ENCODE measurements around the gene S100PBP. TPM values are rescaled to one million over a fixed set of nuclear protein-coding genes. Genes with fewer than 3 reads are reported as not detected.
A peak's percentile ranks its signal among the peaks of the same experiment; 100 is the strongest.

The S100PBP gene
- total and polyA plus RNA-seq, 4 experiments from 2014 or later: 6.5 to 65.5 (median 38.6) TPM

DNA sequence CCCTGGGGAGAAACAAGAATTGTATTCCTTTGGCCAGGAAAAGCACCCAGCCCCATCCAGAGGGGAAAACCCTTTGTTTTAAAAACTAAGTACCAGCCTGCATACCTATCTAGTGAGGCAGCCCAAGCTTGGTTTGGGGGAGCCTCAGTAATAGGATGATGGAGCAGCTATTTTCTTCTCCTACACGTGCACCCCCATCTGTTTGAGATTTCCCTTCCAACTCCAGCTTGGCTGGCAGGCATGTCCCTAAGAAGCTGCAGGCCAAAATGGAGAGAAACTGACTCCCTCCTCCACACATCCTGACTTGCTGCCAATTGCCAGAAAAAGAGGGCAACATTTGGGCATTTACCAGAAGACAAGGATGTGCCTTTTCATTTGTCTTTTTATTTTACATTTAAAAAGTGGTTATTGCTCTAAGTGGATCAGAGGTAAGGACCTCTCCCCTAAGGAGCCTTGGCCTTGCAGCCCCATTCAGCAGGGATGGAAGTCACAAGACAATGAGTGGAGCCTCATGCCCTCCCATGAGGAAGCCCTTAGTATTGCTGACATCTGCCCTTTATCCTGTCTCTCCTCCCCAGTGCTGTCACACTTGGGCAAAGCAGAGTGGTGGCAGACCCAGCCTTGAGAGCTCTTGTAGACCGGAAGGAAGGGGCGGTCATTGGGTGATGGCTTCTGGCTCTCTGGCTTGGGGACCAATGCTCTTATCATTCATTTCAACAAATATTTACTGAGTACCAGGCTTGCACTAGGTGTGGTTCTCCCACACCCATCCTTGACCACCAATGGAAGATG is 44.6 kb downstream of the S100PBP start:
- ChIA-PET CTCF (ENCODE audit: partially characterized antibody) (interaction anchor here (0.8 to 1.5 kb wide), 4 partner anchors 10 to 150 kb away, joined by 3 to 5 read pairs (median 4); no protein-coding TSS in a partner anchor), POLR2A (ENCODE audit: partially characterized antibody) (no interaction called here)
- Mint-ChIP-seq H3K4me1 (no peaks in the 10 kb centered on the region), H3K4me3 (no peak overlapping the region), H3K27ac (peak overlapping the region in 2 of 7 donors; percentile 6 to 74), H3K27me3 (no peaks in the 10 kb centered on the region), H3K36me3 (peaks cover 44 to 58% of the 10 kb centered on the region in 2 donors), H3K9me3 (no peaks in the 10 kb centered on the region)
- intact Hi-C loops (cut with micrococcal nuclease): no loop called here
- no peaks in the 10 kb centered on the region for H3K27me3 ChIP-seq (ENCODE audit: insufficient read depth, low read length)
- peaks cover 4% of the 10 kb centered on the region for H3K36me3 ChIP-seq (ENCODE audit: insufficient read depth, low read length)
- no peaks in the 10 kb centered on the region for H3K4me1 ChIP-seq (ENCODE audit: insufficient read depth, low read length)
- no peak for DNase-seq
- no peak overlapping the region for H3K4me3 ChIP-seq (ENCODE audit: low read length in 2 of 2)
- no peaks in the 10 kb centered on the region for H3K9me3 ChIP-seq (ENCODE audit: control insufficient read depth in 1 of 2, low read length in 2 of 2)
- H3K27ac ChIP-seq (ENCODE audit: low read depth, low read length): no peak overlapping the region

DNA sequence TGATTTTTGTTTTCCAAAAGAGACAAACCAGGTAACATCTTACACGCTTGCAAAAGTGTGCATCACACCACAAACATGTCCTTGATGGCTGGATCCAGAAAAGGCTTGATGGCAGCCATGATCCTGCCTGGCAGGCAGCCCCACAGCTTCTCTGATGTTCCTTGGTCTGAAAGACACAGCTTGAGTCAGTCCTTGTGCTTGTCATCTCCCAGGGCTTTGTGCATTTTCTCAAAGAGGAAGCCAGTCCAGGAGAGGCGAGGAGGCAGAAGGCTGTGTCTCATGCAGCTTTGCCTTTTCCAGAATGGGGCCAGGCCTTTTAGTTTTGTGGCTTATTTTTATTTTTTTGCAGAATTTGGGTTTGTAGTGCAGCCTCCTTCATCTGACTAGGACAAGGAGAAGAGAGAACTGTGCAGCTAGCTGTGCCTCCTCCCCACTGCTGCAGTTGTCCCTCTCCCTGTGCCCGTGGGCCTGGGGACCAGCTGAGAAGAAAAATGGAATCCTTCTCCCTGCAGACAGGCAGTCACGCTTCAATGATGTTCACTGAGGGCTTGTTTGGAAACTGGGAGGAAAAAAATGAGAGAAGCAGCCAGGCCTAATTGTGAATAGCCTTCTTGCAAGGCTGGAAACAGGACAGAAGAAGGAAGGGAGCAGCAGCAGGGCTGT is 45.9 kb downstream of the S100PBP start:
- H3K9me3 ChIP-seq (ENCODE audit: control insufficient read depth in 1 of 2, low read length in 2 of 2): no peaks in the 10 kb centered on the region
- H3K9me3 Mint-ChIP-seq: no peaks in the 10 kb centered on the region
- no peaks in the 10 kb centered on the region for H3K4me1 Mint-ChIP-seq
- no peaks in the 10 kb centered on the region for H3K27me3 Mint-ChIP-seq
- peak overlapping the region in 1 of 7 donors; percentile 26 for H3K27ac Mint-ChIP-seq
- ChIA-PET POLR2A (ENCODE audit: partially characterized antibody) (no interaction called here), CTCF (ENCODE audit: partially characterized antibody) (interaction anchor here (0.8 to 1.1 kb wide), 2 partner anchors 8 to 90 kb away, joined by 3 read pairs; no protein-coding TSS in a partner anchor)
- no peak for DNase-seq
- no peak overlapping the region for H3K4me3 Mint-ChIP-seq
- peaks cover 41 to 47% of the 10 kb centered on the region in 2 donors for H3K36me3 Mint-ChIP-seq
- no peak overlapping the region for H3K4me3 ChIP-seq (ENCODE audit: low read length in 2 of 2)
- intact Hi-C loops (cut with micrococcal nuclease): no loop called here
- H3K36me3 ChIP-seq (ENCODE audit: insufficient read depth, low read length): no peaks in the 10 kb centered on the region
- no peak overlapping the region for H3K27ac ChIP-seq (ENCODE audit: low read depth, low read length)
- no peaks in the 10 kb centered on the region for H3K27me3 ChIP-seq (ENCODE audit: insufficient read depth, low read length)
- H3K4me1 ChIP-seq (ENCODE audit: insufficient read depth, low read length): no peaks in the 10 kb centered on the region

DNA sequence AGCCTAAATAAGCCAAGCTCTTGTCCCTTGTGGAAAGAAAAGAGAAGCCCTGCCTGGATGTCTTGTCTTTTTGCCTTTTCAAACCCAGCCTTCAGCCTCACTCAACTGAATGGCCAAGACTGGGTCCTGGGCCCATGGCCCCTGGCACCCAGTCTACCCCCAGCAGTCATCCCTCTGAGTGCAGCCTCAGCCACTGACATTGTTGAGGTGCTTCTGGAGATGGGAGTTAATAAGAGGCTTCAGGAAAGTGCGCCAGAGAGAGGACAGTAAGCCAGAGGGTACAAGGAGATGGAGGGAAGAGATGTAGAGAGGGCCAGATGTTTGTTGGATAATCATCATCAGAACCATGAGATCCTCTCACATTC is 46.4 kb downstream of the S100PBP start:
- H3K4me1 ChIP-seq (ENCODE audit: insufficient read depth, low read length): no peaks in the 10 kb centered on the region
- no peak overlapping the region for H3K27ac ChIP-seq (ENCODE audit: low read depth, low read length)
- no peak for DNase-seq
- H3K9me3 Mint-ChIP-seq: no peaks in the 10 kb centered on the region
- CTCF ChIA-PET (ENCODE audit: partially characterized antibody): interaction anchor here (1.1 kb wide), 1 partner anchor 8 kb away, joined by 3 read pairs; no protein-coding TSS in a partner anchor
- intact Hi-C loops (cut with micrococcal nuclease): no loop called here
- H3K27me3 Mint-ChIP-seq: peaks cover 0 to 2% of the 10 kb centered on the region in 2 donors
- H3K27ac Mint-ChIP-seq: no peak overlapping the region
- H3K36me3 ChIP-seq (ENCODE audit: insufficient read depth, low read length): no peaks in the 10 kb centered on the region
- no peak overlapping the region for H3K4me3 ChIP-seq (ENCODE audit: low read length in 2 of 2)
- no peak overlapping the region for H3K4me3 Mint-ChIP-seq
- POLR2A ChIA-PET (ENCODE audit: partially characterized antibody): no interaction called here
- no peaks in the 10 kb centered on the region for H3K9me3 ChIP-seq (ENCODE audit: control insufficient read depth in 1 of 2, low read length in 2 of 2)
- no peaks in the 10 kb centered on the region for H3K27me3 ChIP-seq (ENCODE audit: insufficient read depth, low read length)
- H3K36me3 Mint-ChIP-seq: peaks cover 42% of the 10 kb centered on the region in 2 donors
- no peaks in the 10 kb centered on the region for H3K4me1 Mint-ChIP-seq

DNA sequence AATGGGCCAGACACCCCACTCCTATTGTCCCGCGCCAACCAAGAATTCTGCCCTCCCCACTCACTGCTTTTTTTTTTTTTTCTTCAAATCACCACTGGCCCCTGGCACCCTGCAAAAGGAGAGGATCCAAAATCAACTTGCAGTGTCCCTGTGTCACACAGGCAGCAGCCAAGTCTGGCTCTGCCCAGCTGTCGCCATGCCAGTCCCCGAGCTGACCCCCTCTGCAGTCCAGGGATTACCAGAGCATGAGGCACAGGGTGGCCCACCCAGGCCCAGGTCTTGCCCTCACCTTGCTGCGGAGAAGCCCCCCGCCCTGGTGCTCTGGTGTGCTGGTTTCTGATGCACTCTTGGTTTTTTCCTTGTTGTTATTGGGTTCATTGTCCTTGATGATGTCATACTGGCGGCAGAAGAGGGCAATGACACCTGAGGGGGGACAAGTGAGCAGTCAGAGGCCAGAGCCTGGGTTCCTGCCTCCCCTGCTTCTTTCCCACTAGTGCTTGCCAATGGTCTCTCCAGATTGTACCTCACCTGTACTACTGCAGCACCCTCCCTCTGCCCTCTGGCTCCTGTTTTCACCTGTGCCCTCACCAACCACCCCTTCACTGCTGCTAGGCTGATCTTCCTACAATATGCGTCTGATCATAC is 47.0 kb downstream of the S100PBP start:
- POLR2A ChIA-PET (ENCODE audit: partially characterized antibody): no interaction called here
- intact Hi-C loops (cut with micrococcal nuclease): no loop called here
- CTCF ChIA-PET (ENCODE audit: partially characterized antibody): no interaction called here
- no peaks in the 10 kb centered on the region for H3K9me3 Mint-ChIP-seq
- H3K9me3 ChIP-seq (ENCODE audit: control insufficient read depth in 1 of 2, low read length in 2 of 2): no peaks in the 10 kb centered on the region
- no peaks in the 10 kb centered on the region for H3K4me1 ChIP-seq (ENCODE audit: insufficient read depth, low read length)
- H3K27ac ChIP-seq (ENCODE audit: low read depth, low read length): no peak overlapping the region
- H3K36me3 ChIP-seq (ENCODE audit: insufficient read depth, low read length): no peaks in the 10 kb centered on the region
- H3K4me3 ChIP-seq (ENCODE audit: low read length in 2 of 2): no peak overlapping the region
- no peak overlapping the region for H3K4me3 Mint-ChIP-seq
- H3K27ac Mint-ChIP-seq: peak overlapping the region in 1 of 7 donors; percentile 13
- DNase-seq: no peak
- H3K4me1 Mint-ChIP-seq: peaks cover 0 to 5% (median 3%) of the 10 kb centered on the region in 4 donors
- H3K27me3 ChIP-seq (ENCODE audit: insufficient read depth, low read length): no peaks in the 10 kb centered on the region
- H3K27me3 Mint-ChIP-seq: peaks cover 5 to 7% of the 10 kb centered on the region in 2 donors
- H3K36me3 Mint-ChIP-seq: peaks cover 39 to 46% of the 10 kb centered on the region in 2 donors

DNA sequence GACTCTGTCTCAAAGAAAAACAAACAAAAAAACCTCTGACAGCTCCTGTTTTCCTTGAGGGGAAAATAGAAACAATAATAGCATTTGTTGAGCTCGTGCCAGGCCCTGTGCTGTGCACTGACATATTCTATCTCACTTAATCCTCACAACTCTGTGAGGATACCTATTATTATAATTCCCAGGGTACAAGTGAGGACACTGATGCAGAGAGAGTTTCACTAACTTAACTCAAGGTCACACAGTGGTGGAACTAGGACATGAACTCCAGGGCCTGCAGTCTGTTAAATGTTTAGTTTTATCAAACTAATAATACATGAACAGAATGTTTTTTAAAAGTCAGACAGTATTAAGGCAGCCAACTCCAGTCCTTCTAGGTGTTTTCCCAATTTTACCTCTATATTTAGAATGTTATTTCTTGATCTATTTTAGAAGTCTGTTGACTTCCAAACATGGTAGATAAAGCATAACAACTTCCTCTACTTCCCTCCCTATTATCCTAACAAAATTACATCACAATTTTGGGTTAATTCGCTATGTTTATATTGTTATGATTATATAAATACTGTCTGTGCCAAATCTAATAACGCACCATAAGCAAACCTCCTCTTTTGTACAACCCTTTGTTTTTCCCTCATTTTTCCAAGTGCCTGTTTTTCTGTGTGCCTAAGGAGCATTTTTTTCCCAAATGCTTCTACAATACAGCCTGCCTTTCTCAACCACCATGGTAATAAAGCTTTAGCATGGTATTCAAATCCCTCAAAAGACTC is 48.4 kb downstream of the S100PBP start:
- Mint-ChIP-seq H3K27ac (no peak overlapping the region), H3K27me3 (peaks cover 11 to 13% of the 10 kb centered on the region in 2 donors), H3K4me1 (peaks cover 4 to 14% (median 10%) of the 10 kb centered on the region in 4 donors), H3K36me3 (peaks cover 34 to 46% of the 10 kb centered on the region in 2 donors), H3K9me3 (peaks cover 0 to 2% (median 0%) of the 10 kb centered on the region in 8 donors), H3K4me3 (no peak overlapping the region)
- POLR2A ChIA-PET (ENCODE audit: partially characterized antibody): no interaction called here
- CTCF ChIA-PET (ENCODE audit: partially characterized antibody): interaction anchor here (0.6 to 1.6 kb wide), 3 partner anchors 11 to 461 kb away, joined by 3 read pairs; no protein-coding TSS in a partner anchor
- H3K4me3 ChIP-seq (ENCODE audit: low read length in 2 of 2): no peak overlapping the region
- DNase-seq: no peak
- no peaks in the 10 kb centered on the region for H3K9me3 ChIP-seq (ENCODE audit: control insufficient read depth in 1 of 2, low read length in 2 of 2)
- intact Hi-C loops (cut with micrococcal nuclease): no loop called here
- no peaks in the 10 kb centered on the region for H3K27me3 ChIP-seq (ENCODE audit: insufficient read depth, low read length)
- H3K36me3 ChIP-seq (ENCODE audit: insufficient read depth, low read length): no peaks in the 10 kb centered on the region
- H3K4me1 ChIP-seq (ENCODE audit: insufficient read depth, low read length): peaks cover 4% of the 10 kb centered on the region
- no peak overlapping the region for H3K27ac ChIP-seq (ENCODE audit: low read depth, low read length)

DNA sequence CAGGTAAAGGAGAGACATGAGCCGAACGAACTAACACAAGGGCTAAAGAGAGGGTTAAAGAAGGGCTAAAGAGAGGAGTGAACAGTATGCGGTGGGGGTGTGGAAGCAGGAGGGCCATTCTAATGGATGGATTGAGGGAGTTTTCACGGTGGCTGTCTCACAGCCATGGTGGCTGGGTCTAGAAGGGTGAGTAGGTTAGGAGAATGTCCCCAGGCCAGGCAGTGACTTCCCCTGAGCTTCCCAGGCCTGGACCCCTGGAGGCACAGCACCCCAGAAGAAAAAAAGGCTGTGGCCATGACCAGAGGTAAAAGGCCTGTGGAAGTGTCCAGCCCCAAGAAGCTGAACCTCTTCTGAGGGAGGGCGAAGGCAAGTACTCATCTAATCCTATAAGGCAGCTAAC is 49.7 kb downstream of the S100PBP start:
- Histone ChIP-seq H3K4me1 (ENCODE audit: insufficient read depth, low read length) (peaks cover 4% of the 10 kb centered on the region), H3K36me3 (ENCODE audit: insufficient read depth, low read length) (no peaks in the 10 kb centered on the region), H3K27me3 (ENCODE audit: insufficient read depth, low read length) (peaks cover 12% of the 10 kb centered on the region), H3K27ac (ENCODE audit: low read depth, low read length) (no peak overlapping the region), H3K9me3 (ENCODE audit: control insufficient read depth in 1 of 2, low read length in 2 of 2) (no peaks in the 10 kb centered on the region), H3K4me3 (ENCODE audit: low read length in 2 of 2) (no peak overlapping the region)
- H3K27ac Mint-ChIP-seq: peak overlapping the region in 1 of 7 donors; percentile 75
- peaks cover 21 to 24% of the 10 kb centered on the region in 2 donors for H3K27me3 Mint-ChIP-seq
- H3K4me3 Mint-ChIP-seq: no peak overlapping the region
- intact Hi-C loops (cut with micrococcal nuclease): no loop called here
- peaks cover 0 to 2% (median 0%) of the 10 kb centered on the region in 8 donors for H3K9me3 Mint-ChIP-seq
- H3K4me1 Mint-ChIP-seq: peaks cover 8 to 24% (median 14%) of the 10 kb centered on the region in 4 donors
- POLR2A ChIA-PET (ENCODE audit: partially characterized antibody): no interaction called here
- peaks cover 26 to 38% of the 10 kb centered on the region in 2 donors for H3K36me3 Mint-ChIP-seq
- no peak for DNase-seq
- CTCF ChIA-PET (ENCODE audit: partially characterized antibody): interaction anchor here (1.0 kb wide), 1 partner anchor 95 kb away, joined by 3 read pairs; no protein-coding TSS in a partner anchor

Data from CD4-positive, alpha-beta memory T cell (primary cell).